IPS-NIHi7 (cell line): ENCODE measurements around the gene IMMP2L.
"Not testable (repeated sequence)": the region's sequence is repeated elsewhere in the genome, so short reads cannot be mapped to it uniquely, and the experiment has no call there.

ENCODE experiments used
- DNase-seq: peaks from one replicate; pipeline ENCODE4 v3.0.0; 2012; ENCODE audit warnings: mixed read lengths; ENCODE audit errors: extremely low spot score

Gene IMMP2L

GRCh38 chr7:110721395-110721794 lies 840.9 kb downstream of the IMMP2L start:
- DNase-seq: no peak

- no peak for DNase-seq
These were observed 841.7 kb downstream of the IMMP2L start for GRCh38 chr7:110720626-110721025.

- DNase-seq: no peak
These were observed 842.6 kb downstream of the IMMP2L start for GRCh38 chr7:110719741-110720140.

- DNase-seq: peak; percentile 65
These were observed 843.6 kb downstream of the IMMP2L start for GRCh38 chr7:110718503-110719205.

- DNase-seq: no peak
These were observed 858.1 kb downstream of the IMMP2L start for GRCh38 chr7:110704225-110704624.

GRCh38 chr7:110698576-110698975 lies 863.7 kb downstream of the IMMP2L start:
- DNase-seq: no peak

GRCh38 chr7:110693344-110693743 lies 868.9 kb downstream of the IMMP2L start:
- DNase-seq: no peak

GRCh38 chr7:110688908-110689307 lies 873.4 kb downstream of the IMMP2L start:
- DNase-seq: no peak

GRCh38 chr7:110685899-110686298 lies 876.4 kb downstream of the IMMP2L start:
- no peak for DNase-seq

GRCh38 chr7:110681941-110682340 lies 880.4 kb downstream of the IMMP2L start:
- DNase-seq: no peak

- no peak for DNase-seq
These were observed 884.9 kb downstream of the IMMP2L start for GRCh38 chr7:110677405-110677804.

GRCh38 chr7:110676785-110677184 lies 885.5 kb downstream of the IMMP2L start:
- DNase-seq: no peak

GRCh38 chr7:110675383-110676103 lies 886.7 kb downstream of the IMMP2L start:
- DNase-seq: no peak

GRCh38 chr7:110673148-110673547 lies 889.1 kb downstream of the IMMP2L start:
- DNase-seq: no peak

- no peak for DNase-seq
These were observed 892.9 kb downstream of the IMMP2L start for GRCh38 chr7:110669410-110669809.

- DNase-seq: no peak
These were observed 897.5 kb downstream of the IMMP2L start for GRCh38 chr7:110664803-110665202.

GRCh38 chr7:110660637-110661036 lies 901.7 kb downstream of the IMMP2L start:
- DNase-seq: not testable (repeated sequence)

- no peak for DNase-seq
These were observed 912.0 kb downstream of the IMMP2L start for GRCh38 chr7:110650328-110650727.

- DNase-seq: no peak
These were observed 915.0 kb downstream of the IMMP2L start for GRCh38 chr7:110647266-110647665.

- no peak for DNase-seq
These were observed 915.5 kb downstream of the IMMP2L start for GRCh38 chr7:110646804-110647203.

- DNase-seq: no peak
These were observed 916.7 kb downstream of the IMMP2L start for GRCh38 chr7:110645616-110646015.

- no peak for DNase-seq
These were observed 917.2 kb downstream of the IMMP2L start for GRCh38 chr7:110645060-110645459.

GRCh38 chr7:110637252-110637651 lies 925.0 kb downstream of the IMMP2L start:
- no peak for DNase-seq
